IPS-NIHi7 (cell line): ENCODE measurements around the gene SLC25A4.

ENCODE experiments used
- DNase-seq: peaks from one replicate; pipeline ENCODE4 v3.0.0; 2012; ENCODE audit warnings: mixed read lengths; ENCODE audit errors: extremely low spot score

SLC25A4 gene

DNA sequence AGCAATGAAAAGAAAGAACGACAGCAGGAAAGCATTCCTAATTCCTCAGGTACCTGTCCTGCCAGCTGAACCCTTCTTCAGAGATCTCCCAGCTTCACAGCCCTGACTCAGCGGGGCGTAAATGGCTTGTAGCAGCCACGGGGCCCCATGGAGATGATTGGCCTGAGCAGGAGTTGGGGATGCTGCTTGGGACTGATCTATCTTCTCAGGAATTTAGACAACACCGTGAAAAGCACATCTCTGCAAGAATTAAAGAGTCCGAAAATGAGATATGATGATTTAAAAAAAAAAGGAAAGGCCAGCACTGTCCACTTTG lies 22.5 kb upstream of the SLC25A4 start:
- peak; percentile 39 for DNase-seq

- DNase-seq: no peak
Observed at GRCh38 chr4:185122681-185123345, 20.3 kb upstream of the SLC25A4 start.

- DNase-seq: no peak
Observed at GRCh38 chr4:185124006-185124405, 19.1 kb upstream of the SLC25A4 start.

DNA sequence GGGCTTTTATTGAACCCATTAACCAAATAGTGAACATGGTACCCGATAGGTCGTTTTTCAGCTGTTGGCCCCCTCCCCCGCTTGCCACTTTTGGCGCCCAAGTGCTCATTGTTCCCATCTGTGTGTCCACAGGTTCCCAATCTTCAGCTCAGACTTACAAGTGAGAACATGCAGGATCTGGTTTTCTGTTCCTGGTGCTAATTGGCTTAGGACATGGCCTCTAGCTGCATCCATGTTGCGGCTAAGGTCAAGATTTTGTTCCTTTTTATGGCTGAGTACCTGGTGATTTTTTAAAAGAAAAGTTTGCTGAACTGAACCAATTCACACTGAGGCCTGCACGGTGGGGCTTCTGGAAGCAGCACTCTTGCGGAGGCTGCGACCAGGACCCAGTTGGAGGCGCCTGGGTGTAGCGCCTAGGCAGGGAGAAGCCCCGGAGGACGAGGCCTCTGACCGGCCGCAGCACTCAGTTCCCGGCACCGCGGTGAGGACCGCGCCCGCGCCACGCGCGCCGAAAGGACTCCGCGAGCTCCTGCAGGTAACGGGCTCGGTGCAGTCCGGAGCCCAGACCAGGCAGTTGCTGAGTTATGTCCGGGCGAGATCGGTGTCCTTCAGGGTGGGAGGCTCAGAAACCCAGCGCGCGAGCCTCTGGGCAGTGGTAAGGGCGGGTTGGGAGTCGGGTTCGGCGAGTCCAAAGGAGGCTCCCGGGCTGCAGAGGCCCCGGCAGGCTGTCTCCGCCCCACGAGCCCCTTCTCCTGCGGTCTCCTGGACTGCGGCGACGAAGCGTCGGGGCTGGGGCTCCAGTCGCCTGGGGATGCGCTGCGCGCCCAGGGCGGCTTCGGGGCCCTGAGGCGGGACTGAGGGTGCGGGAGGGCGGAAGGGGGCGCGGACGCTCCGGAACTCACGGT lies 15.8 kb upstream of the SLC25A4 start:
- DNase-seq: peak; percentile 44

DNA sequence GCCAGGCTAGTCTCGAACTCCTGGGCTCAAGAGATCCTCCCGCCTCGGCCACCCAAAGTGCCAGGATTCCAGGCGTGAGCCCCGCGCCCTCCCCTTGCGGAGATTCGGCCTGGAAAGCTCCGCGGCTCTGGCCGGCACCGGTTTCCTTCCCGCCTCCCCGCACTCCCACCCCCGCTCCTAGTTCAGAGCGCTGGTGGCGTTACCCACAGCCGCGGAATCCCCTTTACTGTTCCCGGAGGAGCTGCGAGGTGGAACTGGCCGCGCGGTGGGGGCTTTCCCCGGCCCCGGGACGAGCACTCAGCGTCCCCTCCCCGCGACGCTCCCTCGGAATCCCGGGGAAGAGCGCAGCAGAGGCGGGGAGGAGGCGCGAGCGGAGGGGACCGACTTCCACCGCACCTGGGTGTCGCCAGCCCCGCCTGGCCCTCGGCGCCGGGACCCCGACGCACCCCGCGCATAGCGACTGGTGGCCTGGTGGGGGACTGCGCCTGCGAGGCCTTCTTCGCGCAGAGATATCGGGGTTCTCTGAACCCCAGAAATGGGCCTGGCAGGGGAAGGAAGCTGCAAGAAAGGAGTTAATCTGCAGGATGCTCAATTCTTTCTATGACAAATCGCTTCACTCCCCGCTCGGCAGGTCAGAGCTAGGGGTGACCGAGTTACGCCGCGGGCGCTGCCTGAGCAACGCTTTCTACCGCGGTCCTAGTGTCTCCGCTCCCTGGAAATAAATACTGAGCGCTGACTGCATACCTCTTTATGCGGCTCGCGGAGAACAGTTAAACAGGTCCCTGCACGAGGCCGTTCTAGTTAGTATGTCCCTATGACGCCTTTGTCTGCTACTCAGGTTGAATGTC lies 14.6 kb upstream of the SLC25A4 start:
- DNase-seq: peak; percentile 63

DNA sequence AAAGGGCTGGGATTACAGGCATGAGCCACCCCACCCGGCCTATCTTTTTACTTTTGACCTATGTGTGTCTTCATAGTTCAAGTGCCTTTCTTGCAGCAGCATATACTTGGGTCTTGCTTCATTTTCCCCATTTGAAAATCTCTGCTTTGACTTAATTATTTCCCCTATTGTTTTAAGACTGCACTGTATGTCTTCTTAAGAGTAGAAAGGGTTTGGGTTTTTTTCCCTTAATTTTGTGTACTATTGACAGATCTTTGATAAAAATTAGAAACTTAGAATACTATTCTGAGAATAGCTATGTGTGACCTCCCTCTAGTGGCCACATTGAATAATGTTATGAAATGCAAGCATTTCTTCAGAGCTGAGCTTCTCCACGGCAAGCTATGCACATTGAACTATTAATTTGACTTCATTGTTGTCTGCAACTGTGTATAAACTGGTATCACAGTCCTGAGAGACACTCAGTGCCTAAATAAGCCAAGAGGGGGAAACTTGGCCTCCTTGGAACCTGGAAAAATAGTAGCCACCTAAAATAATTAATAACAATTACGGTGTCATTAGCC lies 8.7 kb upstream of the SLC25A4 start:
- no peak for DNase-seq

GRCh38 chr4:185137233-185137925 lies 5.7 kb upstream of the SLC25A4 start:
- DNase-seq: no peak

DNA sequence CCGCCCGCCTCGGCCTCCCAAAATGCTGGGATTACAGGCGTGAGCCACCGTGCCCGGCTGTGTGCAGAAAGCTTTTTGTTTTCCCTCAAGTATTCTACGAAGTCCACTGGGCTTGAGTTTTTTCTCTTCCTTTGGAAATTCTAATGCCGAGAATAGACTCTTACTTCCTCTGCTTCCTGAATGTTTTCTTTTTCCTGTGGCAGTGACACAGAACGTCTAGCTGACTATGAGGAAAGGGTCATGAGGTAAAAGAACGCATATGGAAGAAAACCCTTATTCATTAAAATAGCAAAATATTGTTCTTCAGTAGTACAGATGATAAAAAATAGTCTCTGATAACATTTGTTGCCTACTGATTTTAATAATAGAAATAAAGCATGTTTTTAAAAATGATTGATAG lies 4.9 kb upstream of the SLC25A4 start:
- no peak for DNase-seq

DNA sequence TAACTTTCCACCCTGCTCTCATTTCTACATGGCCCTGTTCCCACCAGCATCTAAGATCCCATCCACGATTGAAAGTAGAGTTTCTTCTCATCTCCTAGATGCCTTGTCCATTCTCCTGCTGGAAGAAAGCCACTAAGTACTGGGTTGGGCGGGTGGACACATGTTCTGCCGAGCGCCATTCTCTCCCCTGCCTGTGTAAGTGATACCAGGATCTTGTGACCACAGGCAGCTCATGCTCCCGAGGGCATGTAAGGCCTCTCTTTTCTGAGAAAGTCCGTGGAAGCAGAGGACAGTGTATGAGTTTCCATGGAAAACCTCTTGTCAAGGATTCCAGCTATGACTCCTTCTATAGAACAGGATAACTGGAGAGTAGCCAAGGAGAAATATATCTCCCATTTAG lies 3.3 kb upstream of the SLC25A4 start:
- DNase-seq: no peak

- no peak for DNase-seq
Observed at GRCh38 chr4:185141777-185142176, 1.3 kb upstream of the SLC25A4 start.

DNA sequence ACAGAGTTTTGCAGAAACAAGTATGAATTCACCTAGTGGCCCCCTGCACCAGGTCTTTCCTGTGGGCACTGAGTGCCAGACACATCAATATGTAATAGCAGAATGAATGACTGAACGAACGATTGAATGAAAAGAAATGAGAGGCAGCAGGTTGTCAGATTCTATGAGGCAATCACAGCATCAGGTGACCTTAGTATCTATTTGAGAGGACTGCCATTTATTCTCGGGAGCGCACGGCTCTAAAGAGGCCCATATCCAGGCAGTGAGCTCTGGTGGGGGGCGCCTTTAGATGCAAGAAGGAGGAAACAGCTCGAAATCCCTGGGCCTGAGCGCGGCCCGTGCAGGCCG lies 528 bp upstream of the SLC25A4 start:
- no peak for DNase-seq

- no peak for DNase-seq
Observed at GRCh38 chr4:185143601-185143969, 519 bp downstream of the SLC25A4 start.

DNA sequence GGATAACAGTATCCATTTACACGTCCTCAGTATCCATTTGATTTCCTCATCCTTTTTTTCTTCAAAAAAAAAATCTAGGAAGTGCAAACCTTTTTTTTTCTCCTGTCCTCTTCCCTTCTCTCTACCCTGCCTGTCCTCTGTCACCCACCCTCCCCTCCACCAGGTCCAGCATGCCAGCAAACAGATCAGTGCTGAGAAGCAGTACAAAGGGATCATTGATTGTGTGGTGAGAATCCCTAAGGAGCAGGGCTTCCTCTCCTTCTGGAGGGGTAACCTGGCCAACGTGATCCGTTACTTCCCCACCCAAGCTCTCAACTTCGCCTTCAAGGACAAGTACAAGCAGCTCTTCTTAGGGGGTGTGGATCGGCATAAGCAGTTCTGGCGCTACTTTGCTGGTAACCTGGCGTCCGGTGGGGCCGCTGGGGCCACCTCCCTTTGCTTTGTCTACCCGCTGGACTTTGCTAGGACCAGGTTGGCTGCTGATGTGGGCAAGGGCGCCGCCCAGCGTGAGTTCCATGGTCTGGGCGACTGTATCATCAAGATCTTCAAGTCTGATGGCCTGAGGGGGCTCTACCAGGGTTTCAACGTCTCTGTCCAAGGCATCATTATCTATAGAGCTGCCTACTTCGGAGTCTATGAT lies 1.7 kb downstream of the SLC25A4 start:
- peak; percentile 9 for DNase-seq

DNA sequence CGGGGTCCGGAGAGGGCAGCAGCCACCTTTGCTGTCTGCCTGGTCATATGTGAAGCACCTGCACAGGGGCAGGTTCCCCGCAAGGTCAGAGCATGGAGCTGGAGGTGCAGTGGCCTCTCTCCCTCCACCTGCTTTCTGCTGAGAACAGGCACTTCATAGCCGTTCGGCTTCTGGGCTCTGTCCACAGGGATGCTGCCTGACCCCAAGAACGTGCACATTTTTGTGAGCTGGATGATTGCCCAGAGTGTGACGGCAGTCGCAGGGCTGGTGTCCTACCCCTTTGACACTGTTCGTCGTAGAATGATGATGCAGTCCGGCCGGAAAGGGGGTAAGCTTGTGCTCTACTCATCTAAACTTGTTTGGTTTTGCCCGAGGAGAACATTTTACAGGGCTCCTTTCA lies 2.5 kb downstream of the SLC25A4 start:
- no peak for DNase-seq

- DNase-seq: no peak
Observed at GRCh38 chr4:185149392-185149791, 6.3 kb downstream of the SLC25A4 start.

DNA sequence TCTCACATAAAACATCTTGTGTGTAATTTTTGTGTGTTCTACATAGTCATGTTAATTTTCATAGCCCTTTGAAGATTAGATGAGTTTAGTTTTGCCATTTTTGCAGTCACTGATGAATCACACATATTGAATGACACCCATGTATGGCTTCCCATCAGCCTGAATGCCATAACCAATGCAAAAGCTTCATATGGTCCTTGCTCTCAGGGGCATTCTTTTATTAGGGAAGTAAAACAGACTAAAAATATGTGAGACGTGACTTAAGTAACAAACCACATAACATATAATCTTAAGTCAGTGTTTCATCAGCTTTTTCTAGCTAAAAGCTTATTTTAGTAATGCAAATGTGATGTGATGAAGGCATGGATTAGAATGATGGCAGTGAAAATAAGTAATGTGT lies 8.2 kb downstream of the SLC25A4 start:
- no peak for DNase-seq

GRCh38 chr4:185165605-185166063 lies 22.6 kb downstream of the SLC25A4 start:
- DNase-seq: no peak

- no peak for DNase-seq
Observed at GRCh38 chr4:185167234-185167633, 24.2 kb downstream of the SLC25A4 start.

- no peak for DNase-seq
Observed at GRCh38 chr4:185171373-185172071, 28.5 kb downstream of the SLC25A4 start.

DNA sequence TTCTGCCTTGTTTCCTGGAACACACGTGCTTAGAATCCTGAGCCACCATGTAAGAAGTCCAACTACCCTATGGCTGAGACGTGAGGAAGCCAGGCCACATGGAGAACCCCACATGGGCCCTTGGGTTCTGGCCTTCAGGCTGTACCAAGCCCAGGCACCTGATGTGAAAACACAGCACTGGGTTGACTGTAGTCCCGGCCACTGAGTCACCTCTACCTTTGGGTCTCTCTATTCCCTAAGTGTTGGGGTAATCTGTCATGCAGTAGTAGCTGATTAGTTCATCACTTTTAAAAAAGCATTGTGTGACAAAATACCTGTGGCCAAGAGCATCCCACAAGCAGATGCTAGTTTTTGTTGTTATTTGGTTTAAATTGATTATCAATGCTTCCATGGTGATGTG lies 36.4 kb downstream of the SLC25A4 start:
- no peak for DNase-seq
